ENCODE measurements around the gene ITFG1.

DNA sequence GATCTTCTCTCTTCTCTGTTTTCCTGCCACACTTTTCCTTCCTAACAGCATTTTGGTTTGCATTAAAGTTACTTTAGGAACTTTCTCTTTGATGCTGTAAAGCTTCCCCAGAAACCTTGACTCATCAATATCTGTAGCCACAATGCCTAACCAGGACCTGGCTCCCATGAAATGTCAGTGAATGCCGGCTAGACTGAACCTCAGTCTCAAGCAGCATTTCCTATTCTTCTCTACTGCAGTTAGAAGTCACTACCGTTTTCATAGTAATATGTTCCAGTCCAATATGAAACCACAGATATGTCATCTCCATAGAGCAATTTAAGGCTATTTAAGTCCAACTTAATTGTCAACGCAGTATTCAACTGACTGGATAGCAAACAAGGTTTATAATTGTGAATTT, 28.9 kb downstream of the ITFG1 start:
- no peak for TF ChIP-seq CTCF (IDR thresholded peaks at IDR 0.05)
- TF ChIP-seq POLR2A (IDR thresholded peaks at IDR 0.05), result no peak

Data from testis (tissue), 2 donors.